ENCODE measurements around the gene ADGRG6.

The ADGRG6 gene

GRCh38 chr6:142349215-142349823, 47.5 kb downstream of the ADGRG6 start:
- DNase-seq (ENCODE audit: extremely low read depth, low read depth) = no peak
- TF ChIP-seq CTCF (IDR thresholded peaks at IDR 0.05; ENCODE audit: low read depth, low read length, missing control alignments) = no peak
- no peak overlapping the region for H3K4me3 ChIP-seq (replicated peaks; ENCODE audit: low read depth, low read length)

DNA sequence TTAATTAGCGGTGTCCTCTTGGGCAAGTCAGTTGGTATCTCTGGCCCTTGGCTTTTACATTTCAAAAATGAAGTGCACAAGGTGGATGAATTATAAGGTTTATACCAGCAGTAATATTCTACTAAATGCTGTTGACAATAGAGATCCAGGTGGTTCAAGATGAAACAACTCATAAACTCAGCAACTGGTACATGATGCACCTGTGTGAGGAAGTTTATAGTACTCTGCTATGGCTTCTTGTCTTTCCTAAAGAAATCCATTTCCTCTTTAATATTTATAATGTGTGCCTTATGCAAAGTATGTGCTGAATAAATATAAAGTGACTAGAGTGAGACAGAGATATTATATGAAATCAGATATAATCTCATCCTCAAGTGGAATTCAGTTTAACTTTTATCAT, 48.5 kb downstream of the ADGRG6 start:
- no peak for DNase-seq (ENCODE audit: extremely low read depth, low read depth)
- H3K4me3 ChIP-seq (replicated peaks; ENCODE audit: low read depth, low read length) = no peak overlapping the region
- no peak for TF ChIP-seq CTCF (IDR thresholded peaks at IDR 0.05; ENCODE audit: low read depth, low read length, missing control alignments)

- DNase-seq (ENCODE audit: extremely low read depth, low read depth) = no peak
- H3K4me3 ChIP-seq (replicated peaks; ENCODE audit: low read depth, low read length) = no peak overlapping the region
- TF ChIP-seq CTCF (IDR thresholded peaks at IDR 0.05; ENCODE audit: low read depth, low read length, missing control alignments) = no peak
Observed at GRCh38 chr6:142353690-142354089, 51.9 kb downstream of the ADGRG6 start.

GRCh38 chr6:142354650-142355049, 52.8 kb downstream of the ADGRG6 start:
- H3K4me3 ChIP-seq (replicated peaks; ENCODE audit: low read depth, low read length) = no peak overlapping the region
- TF ChIP-seq CTCF (IDR thresholded peaks at IDR 0.05; ENCODE audit: low read depth, low read length, missing control alignments) = no peak
- no peak for DNase-seq (ENCODE audit: extremely low read depth, low read depth)

DNA sequence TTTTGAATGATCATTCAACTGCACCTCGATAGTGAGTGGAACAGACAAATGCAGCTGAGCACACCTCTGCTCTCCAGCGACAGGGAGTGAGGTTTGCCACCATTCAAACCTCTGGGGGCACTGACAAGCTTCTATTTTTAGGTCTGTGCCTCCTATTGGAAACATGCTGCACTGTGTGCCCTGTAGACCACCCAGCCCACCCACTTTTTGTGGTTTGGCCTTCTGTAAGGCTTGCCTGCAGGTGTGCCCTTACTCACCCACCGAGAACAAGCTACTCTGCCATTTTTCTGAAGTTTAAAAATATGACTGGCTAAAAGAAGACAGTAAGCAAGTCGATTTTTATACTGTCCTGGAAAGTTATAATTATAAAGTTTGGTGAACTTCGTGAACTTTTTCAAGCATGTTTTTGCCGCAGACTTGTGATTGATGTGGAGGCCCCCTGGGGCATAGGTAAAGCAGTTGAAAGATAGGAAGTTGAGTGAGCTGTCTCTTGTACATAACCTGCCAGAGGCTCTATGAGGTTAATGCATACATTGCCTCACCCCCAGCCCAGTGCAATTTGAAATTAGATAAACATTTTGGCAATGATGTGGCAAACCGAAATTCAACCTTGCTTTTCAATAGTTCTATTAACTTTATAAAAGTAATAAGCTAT, 53.8 kb downstream of the ADGRG6 start:
- DNase-seq (ENCODE audit: extremely low read depth, low read depth) = no peak
- no peak for TF ChIP-seq CTCF (IDR thresholded peaks at IDR 0.05; ENCODE audit: low read depth, low read length, missing control alignments)
- H3K4me3 ChIP-seq (replicated peaks; ENCODE audit: low read depth, low read length) = no peak overlapping the region

DNA sequence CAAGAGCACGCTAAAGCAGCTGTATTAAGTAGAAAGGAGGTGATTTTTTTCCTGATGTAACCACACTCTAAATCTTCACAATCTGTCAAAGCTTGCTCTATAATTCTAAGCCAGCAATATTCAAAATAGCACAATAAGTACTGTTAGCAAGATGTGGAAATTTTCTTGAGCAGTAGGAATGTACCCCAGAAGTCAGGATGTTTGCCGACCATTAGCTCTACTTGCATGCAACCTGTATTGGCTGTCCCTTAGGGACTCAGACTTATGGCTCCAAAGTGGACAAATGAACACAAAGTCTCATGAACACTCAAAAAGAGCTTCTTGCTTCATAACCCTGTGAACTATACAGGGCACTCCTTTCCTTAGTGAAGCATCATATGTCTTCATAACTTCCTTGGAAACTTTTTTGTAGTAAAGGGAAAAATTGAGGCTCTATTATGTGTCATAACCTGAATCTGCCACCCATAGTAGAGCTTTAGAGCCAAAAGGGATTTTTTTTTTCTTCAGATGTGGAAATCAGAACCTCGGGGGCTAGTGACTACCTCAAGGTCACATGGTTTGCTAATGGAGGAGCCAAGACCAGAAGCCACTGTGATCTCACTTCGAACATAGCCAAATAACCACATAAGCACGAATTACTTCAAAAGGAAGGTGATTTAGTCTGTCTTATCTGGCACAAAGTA, 54.5 kb downstream of the ADGRG6 start:
- DNase-seq (ENCODE audit: extremely low read depth, low read depth) = no peak
- H3K4me3 ChIP-seq (replicated peaks; ENCODE audit: low read depth, low read length) = no peak overlapping the region
- no peak for TF ChIP-seq CTCF (IDR thresholded peaks at IDR 0.05; ENCODE audit: low read depth, low read length, missing control alignments)

Data from HFF-Myc (cell line).